NCI-H1105 treated with DMSO at 0.1 percent for 48 hours (cell line): ENCODE results near the gene COPS4.
A peak's percentile ranks its signal among the peaks of the same experiment; 100 is the strongest.
"Not testable (repeated sequence)": the region's sequence is repeated elsewhere in the genome, so short reads cannot be mapped to it uniquely, and the experiment has no call there.

Experiments used
- DNase-seq: peaks from one replicate; lab custom pipeline; 2025; lab: John Stamatoyannopoulos, UW

The COPS4 gene

GRCh38 chr4:83034630-83035494 lies at the start of gene COPS4:
Gene COPS4, plus strand, starts transcription at chr4:83035183. Its CDS starts 42 bp downstream, at chr4:83035225.
- DNase-seq, result peak; percentile 94

DNA sequence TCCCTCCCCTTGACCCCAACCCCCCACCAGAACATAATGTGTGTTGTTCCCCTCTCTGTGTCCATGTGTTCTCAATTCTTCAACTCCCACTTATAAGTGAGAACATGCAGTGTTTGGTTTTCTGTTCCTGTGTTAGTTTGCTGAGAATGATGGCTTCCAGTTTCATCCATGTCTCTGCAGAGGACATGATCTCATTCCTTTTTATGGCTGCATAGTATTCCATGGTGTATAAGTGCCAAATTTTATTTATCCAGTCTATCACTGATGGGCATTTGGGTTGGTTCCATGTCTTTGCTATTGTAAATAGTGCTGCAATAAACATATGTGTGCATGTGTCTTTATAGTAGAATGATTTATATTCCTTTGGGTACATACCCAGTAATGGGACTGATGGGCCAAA lies 47.5 kb upstream of the COPS4 start:
- not testable (repeated sequence) for DNase-seq

DNA sequence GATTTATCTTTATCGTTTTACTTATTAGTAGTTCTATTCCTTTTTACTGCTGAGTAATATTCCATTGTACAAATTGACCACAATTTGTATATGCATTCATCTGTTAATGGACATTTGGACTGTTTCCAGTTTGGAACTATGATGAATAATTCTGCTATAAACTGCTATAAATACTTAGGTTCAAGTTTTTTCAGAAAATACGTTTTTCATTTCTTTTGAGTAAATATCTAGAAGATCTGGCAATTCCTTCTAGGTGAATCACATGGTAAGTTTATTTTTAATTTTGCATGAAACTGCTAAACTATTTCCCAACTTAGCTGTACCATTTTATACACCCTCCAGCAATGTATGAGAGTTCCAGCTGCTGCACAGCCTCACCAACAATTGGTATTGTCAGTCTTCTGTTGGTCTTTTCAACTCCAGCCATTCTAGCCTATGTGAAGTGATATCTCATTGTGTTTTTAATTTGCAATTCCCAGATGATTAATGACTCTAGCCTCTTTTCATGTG lies 46.6 kb upstream of the COPS4 start:
- no peak for DNase-seq

DNA sequence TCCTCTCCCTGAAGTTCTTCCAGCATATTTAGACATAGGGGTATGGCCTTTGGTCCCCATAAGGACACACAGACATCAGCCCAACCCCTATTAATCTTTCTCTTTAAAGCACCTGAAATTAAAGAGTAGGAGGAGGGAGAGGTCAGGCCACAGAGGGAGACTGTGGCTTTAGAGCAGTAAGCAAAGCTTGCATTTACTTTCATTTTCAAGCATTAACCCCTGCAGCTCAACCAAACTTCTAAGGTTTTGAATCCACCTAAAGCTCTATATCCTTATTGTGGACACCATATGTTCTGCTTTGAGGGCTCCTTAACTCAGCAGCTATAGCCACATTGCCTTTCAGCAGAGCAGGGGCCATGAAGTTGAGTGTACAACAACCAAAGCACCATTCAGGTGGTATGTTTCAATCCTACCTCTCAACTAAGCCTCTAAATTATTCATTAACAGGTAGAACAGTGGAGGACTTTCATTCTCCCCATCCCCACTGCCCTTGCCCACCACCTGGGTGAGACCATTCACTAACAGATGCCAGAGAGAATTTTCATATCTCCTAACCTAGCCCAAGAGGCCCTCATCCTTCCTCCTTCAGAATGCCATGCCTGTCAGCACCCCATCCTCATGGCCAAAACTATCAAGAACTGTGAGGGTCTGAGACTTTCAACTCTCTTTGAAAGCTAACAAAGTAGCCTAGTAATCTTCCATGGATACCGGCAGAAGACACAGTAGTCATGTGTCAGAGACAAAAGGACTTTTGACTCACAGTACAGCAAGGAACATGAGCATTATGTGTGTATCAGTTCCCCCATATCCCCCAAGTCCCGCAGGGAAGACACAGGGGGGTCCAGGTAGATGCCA lies 45.2 kb upstream of the COPS4 start:
- DNase-seq, result no peak

- DNase-seq, result no peak
Measured at GRCh38 chr4:82994834-82995233, 40.1 kb upstream of the COPS4 start.

- DNase-seq, result peak; percentile 0
Measured at GRCh38 chr4:82998898-82999297, 36.1 kb upstream of the COPS4 start.

DNA sequence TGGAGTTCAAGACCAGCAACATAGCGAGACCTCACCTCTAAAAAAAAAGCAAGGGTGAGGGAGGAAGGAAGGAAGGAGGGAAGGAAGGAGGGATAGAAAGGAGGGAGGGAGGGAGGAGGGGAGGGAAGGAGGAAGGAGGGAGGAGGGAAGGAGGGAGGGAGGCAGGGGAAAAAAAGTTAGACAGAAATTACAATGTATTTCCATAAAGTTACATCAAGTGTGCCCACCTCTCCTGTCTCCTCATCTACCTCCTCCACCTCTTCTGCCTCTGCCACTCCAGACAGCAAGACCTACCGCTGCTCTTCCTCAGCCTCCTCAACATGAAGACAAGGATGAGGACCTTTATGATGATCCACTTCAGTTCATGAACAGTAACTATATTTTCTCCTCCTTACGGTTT lies 32.7 kb upstream of the COPS4 start:
- DNase-seq, result no peak

DNA sequence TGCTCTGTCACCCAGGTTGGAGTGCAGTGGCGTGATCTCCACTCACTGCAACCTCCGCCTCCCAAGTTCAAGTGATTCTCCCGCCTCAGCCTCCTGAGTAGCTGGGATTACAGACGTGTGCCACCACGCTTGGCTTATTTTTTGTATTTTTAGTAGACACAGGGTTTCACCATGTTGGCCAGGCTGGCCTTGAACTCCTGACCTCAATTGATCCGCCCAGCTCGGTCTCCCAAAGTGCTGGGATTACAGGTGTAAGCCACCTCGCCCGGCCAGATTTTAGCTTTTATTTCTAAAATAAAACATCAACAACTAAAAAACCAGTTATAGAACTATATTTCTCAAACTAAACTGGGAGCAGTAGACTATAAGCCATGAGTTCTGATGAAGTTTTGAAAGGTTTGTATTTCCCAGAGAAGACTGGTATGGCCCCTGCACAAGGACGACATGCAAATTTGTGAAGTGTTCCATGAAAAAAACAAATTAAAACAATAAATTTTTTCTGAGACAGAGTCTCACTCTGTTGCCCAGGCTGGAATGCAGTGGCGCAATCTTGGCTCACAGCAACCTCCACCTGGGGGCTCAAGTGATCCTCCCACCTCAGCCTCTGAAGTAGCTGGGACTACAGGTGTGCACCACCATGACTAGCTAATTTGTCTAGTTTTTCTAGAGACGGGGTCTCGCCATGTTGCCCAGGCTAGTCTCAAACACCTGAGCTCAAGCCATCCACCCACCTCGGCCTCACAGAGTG lies 31.8 kb upstream of the COPS4 start:
- DNase-seq, result not testable (repeated sequence)

GRCh38 chr4:83009529-83009928 lies 25.5 kb upstream of the COPS4 start:
- no peak for DNase-seq

DNA sequence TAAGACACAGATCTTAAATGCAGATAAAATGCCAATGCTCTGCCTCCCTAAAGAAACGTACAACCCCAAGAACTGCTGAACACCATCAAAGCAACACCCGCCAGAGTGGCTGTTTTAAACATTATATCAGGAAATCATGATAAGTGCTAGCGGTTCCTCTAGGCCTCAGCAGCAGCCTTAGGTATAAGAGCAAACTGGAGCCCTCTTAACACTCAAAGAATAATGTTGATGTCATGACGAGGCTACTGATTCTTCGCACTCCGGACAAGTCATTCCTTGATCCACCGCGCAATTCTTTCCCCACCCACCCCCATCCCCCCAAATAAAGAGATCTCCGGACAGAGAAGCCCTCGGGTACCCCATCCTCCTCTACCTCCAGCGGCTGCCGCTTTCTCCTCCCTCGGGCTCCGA lies 24.9 kb upstream of the COPS4 start:
- DNase-seq, result peak; percentile 4

DNA sequence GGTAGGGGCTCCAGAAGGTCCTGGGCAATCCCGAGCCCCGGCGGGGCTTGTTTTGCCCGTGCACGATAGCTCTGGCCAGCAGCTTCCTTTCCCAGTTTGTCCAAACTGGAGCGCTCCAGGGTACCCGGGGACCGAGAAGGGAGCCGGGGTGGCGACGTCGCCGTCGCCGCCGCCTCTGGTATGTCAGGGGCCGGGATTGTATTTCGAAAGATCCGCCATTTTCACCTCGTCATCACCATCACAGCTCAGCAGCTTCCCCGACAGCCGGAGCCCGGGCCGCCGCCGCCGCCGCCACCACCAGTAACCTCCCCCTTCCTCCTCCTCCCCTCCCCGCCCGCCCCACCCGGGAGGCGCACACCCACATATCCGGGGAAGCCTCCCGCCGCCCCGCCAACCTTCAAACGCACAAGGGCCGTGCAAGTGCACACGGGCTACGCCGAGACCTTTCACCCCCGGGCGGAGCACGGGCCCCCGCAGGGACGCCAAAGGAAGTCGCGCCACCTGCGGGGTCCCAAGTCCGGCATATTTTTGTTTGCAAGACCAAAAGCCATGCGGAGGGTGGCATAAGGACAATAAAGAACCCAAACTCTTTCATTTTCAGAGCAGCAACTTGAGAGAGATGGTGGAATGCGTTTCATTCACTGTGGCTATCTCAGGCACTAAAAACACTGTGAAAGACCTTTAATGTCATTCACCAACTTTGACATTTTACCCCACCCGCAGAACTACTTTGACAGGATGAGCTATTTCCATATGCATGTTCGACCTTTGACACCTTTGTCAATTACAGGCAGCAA lies 24.3 kb upstream of the COPS4 start, which contains the start of gene LIN54:
Gene LIN54, minus strand, starts transcription at position 302 of the 797 bp plus-strand sequence. CDS start 25,979 bp downstream, outside the sequence.
- peak; percentile 42 for DNase-seq

GRCh38 chr4:83011689-83012199 lies 23.2 kb upstream of the COPS4 start:
- no peak for DNase-seq

DNA sequence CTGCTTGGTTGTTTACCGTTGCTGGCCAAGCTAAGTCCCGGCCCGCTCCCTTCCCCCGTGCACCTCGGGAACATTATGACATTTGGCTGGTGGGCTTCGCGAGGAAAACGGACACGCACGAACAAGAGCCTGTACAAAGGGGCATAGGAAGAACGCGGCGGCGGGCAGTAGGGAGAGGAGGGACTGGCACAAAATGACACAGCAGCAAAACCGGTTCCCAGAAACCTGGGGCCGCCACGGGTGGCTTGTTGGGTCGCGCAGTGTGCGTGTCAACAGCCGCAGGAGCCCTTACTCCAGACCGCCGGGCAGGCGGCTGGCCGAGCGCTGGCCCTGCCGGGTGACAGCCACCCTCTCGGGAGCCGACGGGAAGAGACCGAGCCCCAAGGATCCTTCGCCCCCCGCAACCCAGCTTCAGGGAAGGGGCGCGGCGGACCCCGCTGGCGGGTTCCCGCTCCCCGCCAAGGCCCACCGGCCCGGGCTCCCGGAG lies 22.7 kb upstream of the COPS4 start:
- peak; percentile 18 for DNase-seq

- peak; percentile 91 for DNase-seq
Measured at GRCh38 chr4:83012687-83013419, 22.1 kb upstream of the COPS4 start.

DNA sequence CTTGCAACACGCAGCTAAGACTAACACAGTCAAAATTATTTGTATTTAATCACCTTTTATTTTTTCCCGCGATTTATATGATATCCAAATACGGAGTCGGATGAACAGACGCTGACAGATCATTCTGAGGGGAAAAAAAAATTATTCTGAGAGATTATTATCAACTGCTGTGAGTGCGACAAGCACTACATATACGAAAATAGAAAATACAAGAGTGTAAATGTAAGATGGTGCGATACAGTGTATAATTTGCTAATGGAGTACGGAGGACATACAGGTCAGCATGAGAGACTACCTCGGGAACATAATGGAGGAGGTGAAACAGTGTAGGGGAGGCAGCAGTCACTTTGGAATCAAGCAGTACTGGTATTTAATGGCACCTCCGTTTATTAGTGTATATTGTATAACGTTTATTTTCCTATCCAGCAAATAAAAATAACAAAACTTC lies 21.5 kb upstream of the COPS4 start:
- DNase-seq, result peak; percentile 25

DNA sequence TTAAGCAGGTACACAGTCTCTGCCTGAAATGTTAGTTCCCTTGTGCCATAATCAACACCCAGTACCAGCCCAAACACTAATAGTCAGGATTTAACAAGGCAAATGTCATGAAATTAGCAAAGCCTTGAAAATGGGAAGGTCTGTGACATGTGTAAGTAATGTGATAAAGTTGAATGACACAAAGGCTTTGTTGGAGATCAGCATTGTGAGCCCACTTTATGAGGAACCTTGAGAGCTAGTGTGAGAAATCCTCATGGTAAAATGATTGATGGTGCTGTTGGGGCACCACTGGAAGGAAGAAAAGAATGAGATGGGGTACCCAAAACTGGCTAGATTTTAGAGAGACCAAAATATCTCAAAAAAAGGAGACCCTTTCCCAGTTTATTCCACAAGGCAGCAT lies 21.1 kb upstream of the COPS4 start:
- DNase-seq, result no peak

DNA sequence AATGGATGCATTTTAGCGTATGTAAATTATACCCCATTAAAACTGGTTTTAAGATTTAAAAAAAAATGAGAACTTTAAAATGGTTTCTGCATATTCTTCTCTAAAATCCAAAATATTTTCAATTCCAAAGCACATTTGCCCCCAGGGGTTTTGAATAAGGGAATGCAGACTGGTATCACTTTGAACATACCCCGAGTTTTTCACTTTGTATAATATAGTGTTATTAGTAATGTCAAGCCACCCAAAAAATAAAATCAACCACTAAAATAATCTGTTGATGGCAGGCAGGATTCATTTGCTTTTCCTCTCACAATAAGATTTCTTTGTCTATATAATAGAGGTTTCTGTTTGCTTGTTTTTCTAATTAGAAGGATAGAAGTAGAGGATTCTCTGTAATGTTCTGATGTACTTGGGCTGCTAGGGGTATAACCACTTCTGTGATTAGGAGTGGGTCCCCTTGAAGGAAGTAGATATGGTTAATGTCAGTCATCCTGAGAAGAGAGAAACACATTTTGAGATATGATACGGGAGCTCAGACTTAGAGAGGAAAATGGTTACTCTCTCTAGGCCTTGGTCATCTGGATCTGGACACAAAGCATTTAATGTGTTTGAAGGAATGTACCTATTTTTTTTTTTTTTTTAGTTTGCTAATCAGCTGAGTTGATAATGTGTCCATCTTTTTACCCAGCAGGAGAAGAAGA lies 15.0 kb upstream of the COPS4 start:
- no peak for DNase-seq

GRCh38 chr4:83022724-83023450 lies 12.1 kb upstream of the COPS4 start:
- DNase-seq, result no peak
